ENCODE results near the gene MECP2. TPM values are rescaled to one million over a fixed set of nuclear protein-coding genes. Genes with fewer than 3 reads are reported as not detected.

Gene MECP2
- polyA plus RNA-seq, 1 donor (not counting 4 experiments of a cell fraction or from before 2014, with no cell fraction given): 9.9 TPM

DNA sequence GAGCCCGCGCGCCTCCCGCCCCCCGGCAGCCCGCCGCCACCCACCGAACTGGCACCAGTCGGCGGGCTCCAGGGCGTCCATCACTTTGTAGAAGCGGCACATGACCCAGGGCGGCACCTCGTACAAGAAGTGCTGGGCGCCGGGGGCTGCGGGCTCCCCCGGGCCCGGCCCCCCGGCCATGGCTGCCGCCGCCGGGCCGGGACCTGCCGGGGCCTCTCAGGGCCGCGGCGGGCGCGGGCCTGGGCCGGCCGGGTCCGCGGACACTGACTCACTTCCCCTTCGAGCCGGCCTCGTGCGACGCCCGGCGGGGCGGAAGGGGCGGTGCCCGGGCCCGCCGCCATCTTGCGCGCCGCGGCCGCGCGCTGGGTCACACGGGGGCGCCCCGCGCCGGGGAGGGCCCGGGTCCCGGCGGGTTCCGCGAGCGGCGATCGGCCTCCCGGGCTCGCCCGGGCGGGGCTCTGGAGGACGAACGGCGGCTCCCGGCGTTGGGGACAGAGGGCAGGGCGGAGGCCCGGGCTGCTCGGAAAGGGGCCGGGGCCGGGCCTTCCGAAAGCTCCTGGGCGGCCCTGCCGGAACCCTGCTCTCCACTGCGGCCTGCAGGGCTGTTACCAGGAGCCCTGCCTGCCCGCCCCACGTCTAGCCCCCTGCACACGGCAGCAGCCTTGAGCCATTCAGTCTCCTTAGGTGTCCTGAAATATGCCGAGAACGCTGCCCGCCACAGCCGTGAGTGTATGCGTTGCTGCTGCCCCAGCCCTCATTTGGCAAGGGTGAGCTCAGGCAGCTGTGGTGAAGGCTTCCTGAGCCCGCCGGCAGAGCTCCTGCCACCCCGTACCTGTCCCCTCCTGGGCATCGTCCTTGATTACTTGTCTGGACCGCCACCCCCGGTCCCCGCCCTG, 77.6 kb downstream of the MECP2 start, which contains the start of gene IRAK1:
Gene IRAK1 (minus strand): TSS at position 270 of the 896 bp plus-strand sequence. CDS start 90 bp downstream, at position 180.
- dilution Hi-C loops (cut with MboI; ENCODE audit: extremely low pct_ligation_motif_present, low sequenced_read_pairs): no loop called here
- Histone ChIP-seq H3K79me2 (ENCODE audit: control insufficient read depth, insufficient read depth, low read length) (peaks cover 22% of the 10 kb centered on the region), H3K27ac (ENCODE audit: control insufficient read depth, insufficient read depth, low read length) (peak within 1 kb of the TSS; percentile 69), H3K4me3 (ENCODE audit: control insufficient read depth in 2 of 3, extremely low read depth in 1 of 3, insufficient read depth in 2 of 3, low read depth in 1 of 3, low read length in 3 of 3) (peak within 1 kb of the TSS; percentile 52 to 62 (median 53)), H3K9me1 (ENCODE audit: control insufficient read depth, extremely low read depth, insufficient read depth, low read length) (no peaks in the 10 kb centered on the region), H3K27me3 (ENCODE audit: control insufficient read depth, extremely low read depth, insufficient read depth, low read length) (no peaks in the 10 kb centered on the region), H4K20me1 (ENCODE audit: control insufficient read depth, extremely low read depth, insufficient read depth, low read length) (no peaks in the 10 kb centered on the region), H3K4me2 (ENCODE audit: control insufficient read depth, extremely low read depth, insufficient read depth, low read depth, low read length) (peak within 1 kb of the TSS; percentile 85), H3K9me3 (ENCODE audit: control insufficient read depth, low read depth, low read length) (no peaks in the 10 kb centered on the region), H3K4me1 (ENCODE audit: control insufficient read depth, extremely low read depth, insufficient read depth, low read length) (peaks cover 13% of the 10 kb centered on the region), H2AFZ (ENCODE audit: control insufficient read depth, low read length) (no peak within 1 kb of the TSS), H3K9ac (ENCODE audit: control insufficient read depth, extremely low read depth, insufficient read depth, low read length) (peak within 1 kb of the TSS; percentile 85), H3K36me3 (ENCODE audit: control insufficient read depth in 2 of 2, extremely low read depth in 1 of 2, insufficient read depth in 2 of 2, low read length in 2 of 2) (peaks cover 0 to 6% of the 10 kb centered on the region in 2 experiments)
- TF ChIP-seq EZH2 (IDR thresholded peaks at IDR 0.05; ENCODE audit: low read length): no peak
- TF ChIP-seq, protein P1, sequence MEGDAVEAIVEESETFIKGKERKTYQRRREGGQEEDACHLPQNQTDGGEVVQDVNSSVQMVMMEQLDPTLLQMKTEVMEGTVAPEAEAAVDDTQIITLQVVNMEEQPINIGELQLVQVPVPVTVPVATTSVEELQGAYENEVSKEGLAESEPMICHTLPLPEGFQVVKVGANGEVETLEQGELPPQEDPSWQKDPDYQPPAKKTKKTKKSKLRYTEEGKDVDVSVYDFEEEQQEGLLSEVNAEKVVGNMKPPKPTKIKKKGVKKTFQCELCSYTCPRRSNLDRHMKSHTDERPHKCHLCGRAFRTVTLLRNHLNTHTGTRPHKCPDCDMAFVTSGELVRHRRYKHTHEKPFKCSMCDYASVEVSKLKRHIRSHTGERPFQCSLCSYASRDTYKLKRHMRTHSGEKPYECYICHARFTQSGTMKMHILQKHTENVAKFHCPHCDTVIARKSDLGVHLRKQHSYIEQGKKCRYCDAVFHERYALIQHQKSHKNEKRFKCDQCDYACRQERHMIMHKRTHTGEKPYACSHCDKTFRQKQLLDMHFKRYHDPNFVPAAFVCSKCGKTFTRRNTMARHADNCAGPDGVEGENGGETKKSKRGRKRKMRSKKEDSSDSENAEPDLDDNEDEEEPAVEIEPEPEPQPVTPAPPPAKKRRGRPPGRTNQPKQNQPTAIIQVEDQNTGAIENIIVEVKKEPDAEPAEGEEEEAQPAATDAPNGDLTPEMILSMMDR (optimal IDR thresholded peaks at IDR 0.05 in 1 of 3, IDR thresholded peaks at IDR 0.05 in 1 of 3, conservative IDR thresholded peaks at IDR 0.05 in 1 of 3; ENCODE audit: extremely low read depth in 1 of 3, insufficient read depth in 2 of 3, low read length in 3 of 3): no peak
- FAIRE-seq: no peak
- DNase-seq (ENCODE audit: low read depth, low spot score): no peak

DNA sequence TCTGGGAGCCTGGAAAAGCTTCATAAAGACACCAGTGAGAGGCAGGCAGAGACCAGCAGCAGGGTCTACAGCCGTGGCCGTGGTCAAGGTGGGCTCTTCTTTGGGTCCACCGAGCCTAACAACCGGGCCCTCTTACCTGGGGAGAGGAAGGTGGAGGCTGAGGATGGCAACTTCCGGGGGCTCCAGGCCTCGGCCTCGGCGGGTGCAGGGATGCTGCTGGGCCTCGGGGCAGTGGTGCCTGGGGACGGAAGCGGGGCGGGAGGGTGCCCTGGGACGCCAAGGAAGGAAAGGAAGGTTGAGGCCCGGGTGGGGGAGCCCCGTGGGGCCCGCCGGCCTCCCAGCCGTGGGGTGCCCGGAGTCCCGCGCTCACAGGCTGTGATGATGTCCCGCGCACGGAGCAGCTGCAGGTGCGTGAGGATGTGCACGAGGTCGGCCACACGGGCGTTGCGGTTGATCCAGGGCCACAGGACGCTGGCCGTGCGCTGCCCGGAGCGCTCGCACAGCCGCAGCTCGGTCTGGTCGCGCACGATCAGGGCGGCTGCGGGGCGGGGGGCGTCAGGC, 78.4 kb downstream of the MECP2 start:
- no peaks in the 10 kb centered on the region for H3K9me1 ChIP-seq (ENCODE audit: control insufficient read depth, extremely low read depth, insufficient read depth, low read length)
- dilution Hi-C loops (cut with MboI; ENCODE audit: extremely low pct_ligation_motif_present, low sequenced_read_pairs): no loop called here
- H3K4me1 ChIP-seq (ENCODE audit: control insufficient read depth, extremely low read depth, insufficient read depth, low read length): peaks cover 12% of the 10 kb centered on the region
- H3K27ac ChIP-seq (ENCODE audit: control insufficient read depth, insufficient read depth, low read length): peak overlapping the region; percentile 39
- H3K79me2 ChIP-seq (ENCODE audit: control insufficient read depth, insufficient read depth, low read length): peaks cover 22% of the 10 kb centered on the region
- H3K4me2 ChIP-seq (ENCODE audit: control insufficient read depth, extremely low read depth, insufficient read depth, low read depth, low read length): peak overlapping the region; percentile 75
- TF ChIP-seq, protein P1 (optimal IDR thresholded peaks at IDR 0.05 in 1 of 3, IDR thresholded peaks at IDR 0.05 in 1 of 3, conservative IDR thresholded peaks at IDR 0.05 in 1 of 3; ENCODE audit: extremely low read depth in 1 of 3, insufficient read depth in 2 of 3, low read length in 3 of 3): no peak
- no peak for TF ChIP-seq EZH2 (IDR thresholded peaks at IDR 0.05; ENCODE audit: low read length)
- FAIRE-seq (no peak), DNase-seq (ENCODE audit: low read depth, low spot score) (no peak)
- H4K20me1 ChIP-seq (ENCODE audit: control insufficient read depth, extremely low read depth, insufficient read depth, low read length): no peaks in the 10 kb centered on the region
- no peaks in the 10 kb centered on the region for H3K9me3 ChIP-seq (ENCODE audit: control insufficient read depth, low read depth, low read length)
- peaks cover 0 to 8% of the 10 kb centered on the region in 2 experiments for H3K36me3 ChIP-seq (ENCODE audit: control insufficient read depth in 2 of 2, extremely low read depth in 1 of 2, insufficient read depth in 2 of 2, low read length in 2 of 2)
- H3K27me3 ChIP-seq (ENCODE audit: control insufficient read depth, extremely low read depth, insufficient read depth, low read length): no peaks in the 10 kb centered on the region
- no peak overlapping the region for H2AFZ ChIP-seq (ENCODE audit: control insufficient read depth, low read length)
- H3K9ac ChIP-seq (ENCODE audit: control insufficient read depth, extremely low read depth, insufficient read depth, low read length): peak overlapping the region; percentile 85
- H3K4me3 ChIP-seq (ENCODE audit: control insufficient read depth in 2 of 3, extremely low read depth in 1 of 3, insufficient read depth in 2 of 3, low read depth in 1 of 3, low read length in 3 of 3): peak overlapping the region; percentile 52 to 57 (median 53)

Data from keratinocyte (primary cell).